Right atrium auricular region (tissue), 2 donors: ENCODE measurements around the gene RB1. TPM values are rescaled to one million over a fixed set of nuclear protein-coding genes. Genes with fewer than 3 reads are reported as not detected.

Experiments
- DNase-seq: peaks from one replicate; pipeline ENCODE4 v3.0.0-alpha.2; 2019; ENCODE audit warnings: low spot score
- H3K27ac ChIP-seq, 2 donors: fragments of 200-600 bp; sonication (generic); 1 replicate in 1 of 2; 2 replicates in 1 of 2; pipeline ENCODE4 v1.5.1; 2016 to 2019
- H3K27me3 ChIP-seq, 2 donors: fragments of 200-600 bp; sonication (generic); one replicate each; pipeline versions ENCODE4 v1.5.1 to v1.6.0; 2017 to 2019
- H3K36me3 ChIP-seq: fragments of 200-600 bp; sonication (generic); one replicate; pipeline ENCODE4 v1.5.1; 2016
- H3K4me1 ChIP-seq, 2 donors: fragments of 200-600 bp; sonication (generic); one replicate each; pipeline versions ENCODE4 v1.5.1 to v1.6.0; 2017 to 2019
- H3K4me3 ChIP-seq, 2 donors: fragments of 200-600 bp; sonication (generic); 1 replicate in 1 of 2; 2 replicates in 1 of 2; pipeline ENCODE4 v1.5.1; 2017 to 2019; ENCODE audit warnings: mild to moderate bottlenecking in 1 of 2, moderate library complexity in 1 of 2
- H3K9me3 ChIP-seq, 2 donors: fragments of 200-600 bp; sonication (generic); one replicate each; pipeline ENCODE4 v1.5.1; 2019
- CTCF ChIP-seq, 2 donors: fragments of 200-600 bp; sonication (generic); IDR thresholded peaks; one replicate each; pipeline ENCODE4 v1.5.1; 2019; ENCODE audit warnings: antibody characterized with exemption in 2 of 2
- total RNA-seq, 2 donors: library from RNA; depleted of rRNA; stranded (reverse); fragments of >200 nt; gene quantifications; one replicate each; pipeline ENCODE4 v1.1.0, GENCODE V29; 2016

Gene RB1
- total RNA-seq, 2 donors from 2014 or later, result 24.3 to 27.1 TPM

- Histone ChIP-seq H3K9me3 (no peaks in the 10 kb centered on the region), H3K36me3 (peaks cover 5% of the 10 kb centered on the region), H3K4me3 (no peak overlapping the region), H3K27ac (no peak overlapping the region), H3K4me1 (no peaks in the 10 kb centered on the region), H3K27me3 (no peaks in the 10 kb centered on the region)
- DNase-seq, result no peak
- TF ChIP-seq CTCF (IDR thresholded peaks at IDR 0.05), result no peak
Measured at GRCh38 chr13:48315969-48316650, 12.6 kb downstream of the RB1 start.

GRCh38 chr13:48316826-48317510 is 13.4 kb downstream of the RB1 start:
- TF ChIP-seq CTCF (IDR thresholded peaks at IDR 0.05), result no peak
- Histone ChIP-seq H3K9me3 (peaks cover 0 to 3% of the 10 kb centered on the region in 2 donors), H3K4me3 (no peak overlapping the region), H3K27me3 (no peaks in the 10 kb centered on the region), H3K27ac (peak overlapping the region in 1 of 2 donors; percentile 8), H3K4me1 (no peaks in the 10 kb centered on the region), H3K36me3 (peaks cover 5% of the 10 kb centered on the region)
- no peak for DNase-seq

GRCh38 chr13:48317511-48318376 is 14.2 kb downstream of the RB1 start:
- Histone ChIP-seq H3K4me3 (peak overlapping the region; percentile 12 to 40), H3K36me3 (peaks cover 5% of the 10 kb centered on the region), H3K27me3 (no peaks in the 10 kb centered on the region), H3K4me1 (no peaks in the 10 kb centered on the region), H3K9me3 (peaks cover 0 to 11% of the 10 kb centered on the region in 2 donors), H3K27ac (peak overlapping the region; percentile 2 to 36)
- no peak for TF ChIP-seq CTCF (IDR thresholded peaks at IDR 0.05)
- DNase-seq, result no peak

GRCh38 chr13:48318377-48318811 is 14.8 kb downstream of the RB1 start:
- no peak for TF ChIP-seq CTCF (IDR thresholded peaks at IDR 0.05)
- Histone ChIP-seq H3K27me3 (no peaks in the 10 kb centered on the region), H3K36me3 (peaks cover 5% of the 10 kb centered on the region), H3K9me3 (peaks cover 0 to 12% of the 10 kb centered on the region in 2 donors), H3K4me1 (no peaks in the 10 kb centered on the region), H3K4me3 (peak overlapping the region; percentile 12 to 40), H3K27ac (peak overlapping the region; percentile 2 to 36)
- DNase-seq, result no peak

- Histone ChIP-seq H3K4me3 (peak overlapping the region; percentile 12 to 40), H3K36me3 (peaks cover 5% of the 10 kb centered on the region), H3K27me3 (no peaks in the 10 kb centered on the region), H3K27ac (no peak overlapping the region), H3K4me1 (no peaks in the 10 kb centered on the region), H3K9me3 (peaks cover 0 to 12% of the 10 kb centered on the region in 2 donors)
- TF ChIP-seq CTCF (IDR thresholded peaks at IDR 0.05), result no peak
- DNase-seq, result no peak
Measured at GRCh38 chr13:48318821-48319511, 15.4 kb downstream of the RB1 start.
